HepG2 (cell line): ENCODE results near the gene CDH13. TPM values are rescaled to one million over a fixed set of nuclear protein-coding genes. Genes with fewer than 3 reads are reported as not detected.

Experiments
- ATAC-seq: fragments of 200-7000 bp; cut with Tn5 transposase; 3 replicates; pipeline ENCODE4 v1.9.1; 2020; ENCODE audit warnings: mild to moderate bottlenecking, moderate library complexity
- BruUV-seq: library from RNA; stranded (reverse); fragments of 400-500 nt; replicated peaks from 2 replicates; lab custom pipeline; 2021; lab: Mats Ljungman, UMichigan
- CTCF ChIA-PET: fragments of 300-600 bp; formaldehyde crosslinking; extraction: SDS; loops from one replicate; lab custom pipeline; 2021; ENCODE audit warnings: low total read pairs, inconsistent platforms, low intra/inter-chr PET ratio; lab: Yijun Ruan, JAX
- POLR2A ChIA-PET: fragments of 350-600 bp; sonication (Branson Sonifier 250); formaldehyde crosslinking; loops from one replicate; lab custom pipeline; 2020; ENCODE audit warnings: antibody characterized with exemption, inconsistent platforms; lab: Yijun Ruan, JAX
- DNase-seq: peaks from one replicate; pipeline ENCODE4 v3.0.0-alpha.2; 2015; ENCODE audit warnings: low spot score
- FAIRE-seq: peaks from 3 replicates; lab custom pipeline; 2011; peaks lifted over from hg19 to GRCh38; lab: Jason Lieb, UNC
- H2AFZ ChIP-seq: one replicate; pipeline ENCODE4 v1.6.1; 2011; ENCODE audit warnings: low read length, inconsistent platforms
- H3K27ac ChIP-seq: fragments of 300-600 bp; 3 replicates; pipeline ENCODE4 v1.8.0; 2011; ENCODE audit warnings: mixed run types, mild to moderate bottlenecking, mixed read lengths, low read length, inconsistent platforms; ENCODE audit not compliant: insufficient read depth; ENCODE audit errors: extremely low read length
- H3K27me3 ChIP-seq, 2 experiments: fragments of 200-600 bp in 1 of 2; 2 replicates in 1 of 2; 3 replicates in 1 of 2; pipeline versions ENCODE4 v1.6.0 to v1.8.0; 2011; ENCODE audit warnings: low read length in 2 of 2, mild to moderate bottlenecking in 2 of 2, moderate library complexity in 2 of 2, inconsistent platforms in 1 of 2; ENCODE audit not compliant: insufficient read depth in 2 of 2, control insufficient read depth in 1 of 2
- H3K36me3 ChIP-seq, 2 experiments: fragments of 200-600 bp in 1 of 2; replicated peaks in 1 of 2; 2 replicates in 1 of 2; 3 replicates in 1 of 2; pipeline versions ENCODE4 v1.5.1 to v1.8.0; 2011; ENCODE audit warnings: low read length in 2 of 2, inconsistent platforms in 1 of 2; ENCODE audit not compliant: insufficient read depth in 2 of 2, control insufficient read depth in 1 of 2
- H3K4me1 ChIP-seq: 2 replicates; pipeline ENCODE4 v1.5.1; 2012; ENCODE audit warnings: low read length, inconsistent platforms; ENCODE audit not compliant: insufficient read depth
- H3K4me2 ChIP-seq: 2 replicates; pipeline ENCODE4 v1.6.0; 2011; ENCODE audit warnings: low read depth, low read length, inconsistent platforms
- H3K4me3 ChIP-seq, 3 experiments: fragments of 200-600 bp in 1 of 3; sonication (generic), shearing (Covaris generic) in 1 of 3; replicated peaks in 1 of 3; 2 replicates each; pipeline ENCODE4 v1.5.1; 2011 to 2016; ENCODE audit warnings: low read length in 3 of 3, inconsistent platforms in 2 of 3, low read depth in 2 of 3, mild to moderate bottlenecking in 2 of 3, control low read depth in 1 of 3, mixed read lengths in 1 of 3; ENCODE audit not compliant: insufficient read depth in 1 of 3
- H3K79me2 ChIP-seq: one replicate; pipeline ENCODE4 v1.6.1; 2011; ENCODE audit warnings: low read length, inconsistent platforms; ENCODE audit not compliant: insufficient read depth
- H3K9ac ChIP-seq: 2 replicates; pipeline ENCODE4 v1.6.0; 2011; ENCODE audit warnings: mild to moderate bottlenecking, low read depth, low read length, inconsistent platforms; ENCODE audit not compliant: insufficient read depth
- H3K9me3 ChIP-seq: 2 replicates; pipeline ENCODE4 v1.5.1; 2012; ENCODE audit warnings: mild to moderate bottlenecking, low read length
- H4K20me1 ChIP-seq: 2 replicates; pipeline ENCODE4 v1.6.0; 2011; ENCODE audit warnings: inconsistent platforms, mild to moderate bottlenecking, low read length, moderate library complexity; ENCODE audit not compliant: insufficient read depth
- ATF1 ChIP-seq: IDR thresholded peaks from 2 replicates; pipeline ENCODE4 v1.6.1; 2016; ENCODE audit warnings: mild to moderate bottlenecking, control low read depth
- CHCHD3 ChIP-seq: sonication (generic); formaldehyde crosslinking; IDR thresholded peaks from 2 replicates; pipeline ENCODE4 v1.8.0; 2022; ENCODE audit warnings: mild to moderate bottlenecking, missing genetic modification reagents, moderate library complexity
- GPN1 ChIP-seq: sonication (generic); formaldehyde crosslinking; IDR thresholded peaks from 2 replicates; pipeline ENCODE4 v1.5.1; 2020; ENCODE audit warnings: missing genetic modification reagents, borderline replicate concordance
- KAT2B ChIP-seq: fragments of 150-350 bp; IDR thresholded peaks from 2 replicates; pipeline ENCODE4 v1.6.1; 2014; ENCODE audit warnings: low read depth, low read length, borderline replicate concordance
- POLR2AphosphoS2 ChIP-seq: IDR thresholded peaks from 2 replicates; pipeline ENCODE4 v1.6.1; 2011; ENCODE audit warnings: low read depth, low read length, improper control_type of control experiment
- SKI ChIP-seq: fragments of 450-650 bp; IDR thresholded peaks from one replicate; pipeline ENCODE4 v1.6.1; 2018; ENCODE audit warnings: mild to moderate bottlenecking; ENCODE audit not compliant: partially characterized antibody
- SYNCRIP ChIP-seq: fragments of 200-400 bp; formaldehyde crosslinking; IDR thresholded peaks from 2 replicates; pipeline ENCODE4 v1.6.1; 2018; ENCODE audit warnings: mild to moderate bottlenecking, low read depth, low read length; ENCODE audit not compliant: insufficient read depth
- TBX3 ChIP-seq: fragments of 450-650 bp; IDR thresholded peaks from 2 replicates; pipeline ENCODE4 v1.6.1; 2017; ENCODE audit warnings: antibody characterized with exemption, mild to moderate bottlenecking, inconsistent platforms, borderline replicate concordance
- TRAFD1 ChIP-seq: sonication (generic); formaldehyde crosslinking; IDR thresholded peaks from 2 replicates; pipeline ENCODE4 v1.5.1; 2020; ENCODE audit warnings: missing genetic modification reagents, mild to moderate bottlenecking, borderline replicate concordance
- ZBTB37 ChIP-seq: sonication (generic); formaldehyde crosslinking; IDR thresholded peaks from 2 replicates; pipeline ENCODE4 v1.4.0; 2020; ENCODE audit warnings: mild to moderate bottlenecking, missing genetic modification reagents
- ZNF296 ChIP-seq: sonication (generic); formaldehyde crosslinking; conservative IDR thresholded peaks from 2 replicates; pipeline ENCODE4 v1.5.0; 2020; ENCODE audit warnings: mild to moderate bottlenecking, missing genetic modification reagents
- ZNF550 ChIP-seq: sonication (generic); formaldehyde crosslinking; IDR thresholded peaks from 2 replicates; pipeline ENCODE4 v1.4.0; 2020; ENCODE audit warnings: mild to moderate bottlenecking, missing genetic modification reagents, borderline replicate concordance
- WGBS: methylation state at CpG from one replicate; pipeline ENCODE4 v1.1.6; 2017; ENCODE audit warnings: low lambda C conversion rate; 5-methylcytosine and 5-hydroxymethylcytosine counted together
- in situ Hi-C: cut with HindIII; loops from 2 replicates; pipeline ENCODE4 v1.10.0; 2017; ENCODE audit warnings: low pct_unique_long_range_greater_than_20kb; ENCODE audit not compliant: extremely low pct_ligation_motif_present
- intact Hi-C: fragments of 100-400 bp; cut with micrococcal nuclease; formaldehyde crosslinking; loops from one replicate; pipeline ENCODE4 v1.10.0; 2022; ENCODE audit not compliant: unreplicated experiment
- polyA plus RNA-seq, 8 experiments: library from polyadenylated mRNA; depleted of rRNA in 3 of 8; stranded (reverse) in 7 of 8; unstranded in 1 of 8; fragments of >200 nt; fragmentation: Illumina TruSeq in 4 of 8; extraction: Trizol in 4 of 8; gene quantifications; 2 replicates each; pipeline versions ENCODE4 v1.2.1 to v1.2.3, GENCODE V29; 2011 to 2016; ENCODE audit warnings: low read depth in 4 of 8, missing spikeins in 1 of 8, mixed read lengths in 1 of 8; ENCODE audit not compliant: insufficient read depth in 1 of 8
- total RNA-seq, 5 experiments: library from RNA; depleted of rRNA; stranded (reverse); fragments of >200 nt; fragmentation: Illumina TruSeq; extraction: Trizol; gene quantifications; 2 replicates each; pipeline ENCODE4 v1.2.3, GENCODE V29; 2016; ENCODE audit warnings: low read depth in 1 of 5
- TF ChIP-seq, protein P1 (sequence below): IDR thresholded peaks from 2 replicates; pipeline ENCODE4 v1.6.1; 2016

CDH13 gene
- total and polyA plus RNA-seq, 2 of the 13 experiments (the other 11 are each of a cell fraction or from before 2014, with no cell fraction given) = not detected

DNA sequence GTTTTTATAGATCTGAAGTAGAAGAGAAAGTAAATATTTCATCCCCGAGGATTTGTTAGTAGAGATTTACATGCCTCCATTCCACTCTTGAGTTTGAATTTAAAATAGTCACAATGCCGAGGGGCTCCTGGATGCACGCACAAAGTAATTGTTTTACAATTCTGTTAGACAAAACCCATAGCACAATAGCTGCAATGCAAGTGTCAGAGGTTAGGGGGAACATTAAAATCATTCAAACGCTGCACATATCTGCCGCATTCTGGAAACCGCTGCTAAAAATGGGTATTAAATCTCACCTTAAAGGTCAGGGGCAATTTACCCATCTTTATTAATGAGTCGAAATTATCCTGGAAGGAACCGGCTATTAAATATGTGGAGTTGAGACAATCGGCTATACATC is 652.5 kb downstream of the CDH13 start:
- Histone ChIP-seq H3K9ac (no peak overlapping the region), H3K9me3 (no peaks in the 10 kb centered on the region), H3K27ac (no peak overlapping the region), H3K4me3 (no peak overlapping the region), H4K20me1 (no peaks in the 10 kb centered on the region), H2AFZ (no peak overlapping the region), H3K36me3 (no peaks in the 10 kb centered on the region), H3K4me2 (no peak overlapping the region), H3K27me3 (peaks cover 0 to 3% of the 10 kb centered on the region in 2 experiments; a peak in 1 of 5 replicates), H3K4me1 (no peaks in the 10 kb centered on the region), H3K79me2 (no peaks in the 10 kb centered on the region)
- ChIA-PET CTCF (no interaction called here), POLR2A (no interaction called here)
- no peak for FAIRE-seq
- 9% methylated on average over 9 of the region's 9 CpGs for WGBS
- no peak for TF ChIP-seq ZBTB37 (CRISPR knock-in tag)
- no peak for TF ChIP-seq TRAFD1 (CRISPR knock-in tag)
- TF ChIP-seq, protein P1, sequence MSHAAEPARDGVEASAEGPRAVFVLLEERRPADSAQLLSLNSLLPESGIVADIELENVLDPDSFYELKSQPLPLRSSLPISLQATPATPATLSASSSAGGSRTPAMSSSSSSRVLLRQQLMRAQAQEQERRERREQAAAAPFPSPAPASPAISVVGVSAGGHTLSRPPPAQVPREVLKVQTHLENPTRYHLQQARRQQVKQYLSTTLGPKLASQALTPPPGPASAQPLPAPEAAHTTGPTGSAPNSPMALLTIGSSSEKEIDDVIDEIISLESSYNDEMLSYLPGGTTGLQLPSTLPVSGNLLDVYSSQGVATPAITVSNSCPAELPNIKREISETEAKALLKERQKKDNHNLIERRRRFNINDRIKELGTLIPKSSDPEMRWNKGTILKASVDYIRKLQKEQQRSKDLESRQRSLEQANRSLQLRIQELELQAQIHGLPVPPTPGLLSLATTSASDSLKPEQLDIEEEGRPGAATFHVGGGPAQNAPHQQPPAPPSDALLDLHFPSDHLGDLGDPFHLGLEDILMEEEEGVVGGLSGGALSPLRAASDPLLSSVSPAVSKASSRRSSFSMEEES (CRISPR knock-in tag) = no peak
- no peak for TF ChIP-seq ATF1 (CRISPR knock-in tag)
- no peak for TF ChIP-seq POLR2AphosphoS2
- TF ChIP-seq ZNF296 (CRISPR knock-in tag) = no peak
- no peak for TF ChIP-seq TBX3
- no peak for TF ChIP-seq SYNCRIP
- TF ChIP-seq ZNF550 (CRISPR knock-in tag) = no peak
- TF ChIP-seq SKI = no peak
- no peak for TF ChIP-seq CHCHD3 (CRISPR knock-in tag)
- no peak for TF ChIP-seq GPN1
- no peak for TF ChIP-seq KAT2B
- DNase-seq = no peak
- intact Hi-C loops = no loop called here
- no peak for ATAC-seq
- in situ Hi-C loops = no loop called here
- no TSS peak for BruUV-seq
